HG03159 (cell line): ENCODE results near the gene GP9.

Experiments used
- ATAC-seq: cut with Tn5 transposase; IDR thresholded peaks from one replicate; pipeline ENCODE4 v1.9.1; 2021; ENCODE audit warnings: mild to moderate bottlenecking, moderate library complexity; ENCODE audit not compliant: unreplicated experiment

GP9 gene

DNA sequence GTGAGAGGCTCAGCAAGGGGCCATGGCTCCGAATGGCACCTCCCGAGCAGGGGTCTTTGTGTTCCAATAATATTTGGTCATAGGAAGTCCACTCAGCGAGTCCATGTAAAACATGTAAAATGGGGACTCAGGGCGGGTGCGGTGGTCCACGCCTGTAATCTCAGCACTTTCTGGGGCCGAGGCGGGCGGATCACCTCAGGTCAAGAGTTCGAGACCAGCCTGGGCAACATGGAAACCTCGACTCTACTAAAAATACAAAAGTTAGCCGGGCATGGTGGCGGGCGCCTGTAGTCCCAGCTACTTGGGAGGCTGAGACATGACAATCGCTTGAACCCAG lies 33.1 kb upstream of the GP9 start:
- ATAC-seq: no peak

GRCh38 chr3:129028866-129029265 lies 31.7 kb upstream of the GP9 start:
- no peak for ATAC-seq

DNA sequence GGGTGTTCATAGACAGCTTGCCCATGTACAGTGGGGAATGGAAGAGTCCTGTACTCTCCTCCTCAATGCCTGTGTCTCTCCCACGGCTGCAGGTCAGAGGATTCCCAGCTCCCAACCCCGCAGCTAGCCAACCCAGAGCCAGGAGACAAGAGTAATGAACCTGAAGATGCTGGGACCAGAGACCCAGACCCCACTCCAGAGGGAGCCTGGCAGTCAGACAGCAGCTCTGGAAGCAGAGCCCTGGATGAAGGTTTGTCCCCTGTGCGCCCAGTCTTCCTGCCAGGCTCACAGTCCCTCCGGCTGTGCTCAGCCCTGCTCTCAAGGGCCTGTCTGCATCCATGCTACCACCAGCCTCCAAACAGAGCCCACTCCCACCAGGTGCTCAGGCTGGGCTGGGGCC lies 30.0 kb upstream of the GP9 start:
- no peak for ATAC-seq

- no peak for ATAC-seq
Observed at GRCh38 chr3:129031476-129032215, 28.9 kb upstream of the GP9 start.

GRCh38 chr3:129032716-129033115 lies 27.9 kb upstream of the GP9 start:
- no peak for ATAC-seq

DNA sequence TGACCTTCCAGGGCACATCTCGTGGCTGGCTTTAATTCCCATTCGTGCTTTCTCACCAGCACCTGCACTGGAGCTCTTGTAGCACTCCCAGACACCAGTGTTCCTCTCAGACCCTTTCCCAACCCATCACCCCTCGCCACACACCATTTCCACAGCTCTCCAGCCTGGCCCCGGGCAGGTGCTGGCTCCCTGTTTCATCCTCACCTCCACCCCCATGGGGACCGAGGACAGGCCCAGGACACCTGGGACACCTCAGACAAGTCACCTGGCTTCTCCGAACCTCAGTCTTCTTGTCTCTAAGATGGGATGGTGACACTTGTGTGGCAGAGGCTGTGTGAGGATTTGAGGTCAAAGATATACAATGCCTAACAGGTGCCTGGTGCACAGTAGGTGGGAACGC lies 27.4 kb upstream of the GP9 start:
- ATAC-seq: no peak

- no peak for ATAC-seq
Observed at GRCh38 chr3:129033633-129034321, 26.8 kb upstream of the GP9 start.

- ATAC-seq: no peak
Observed at GRCh38 chr3:129034642-129035041, 25.9 kb upstream of the GP9 start.

DNA sequence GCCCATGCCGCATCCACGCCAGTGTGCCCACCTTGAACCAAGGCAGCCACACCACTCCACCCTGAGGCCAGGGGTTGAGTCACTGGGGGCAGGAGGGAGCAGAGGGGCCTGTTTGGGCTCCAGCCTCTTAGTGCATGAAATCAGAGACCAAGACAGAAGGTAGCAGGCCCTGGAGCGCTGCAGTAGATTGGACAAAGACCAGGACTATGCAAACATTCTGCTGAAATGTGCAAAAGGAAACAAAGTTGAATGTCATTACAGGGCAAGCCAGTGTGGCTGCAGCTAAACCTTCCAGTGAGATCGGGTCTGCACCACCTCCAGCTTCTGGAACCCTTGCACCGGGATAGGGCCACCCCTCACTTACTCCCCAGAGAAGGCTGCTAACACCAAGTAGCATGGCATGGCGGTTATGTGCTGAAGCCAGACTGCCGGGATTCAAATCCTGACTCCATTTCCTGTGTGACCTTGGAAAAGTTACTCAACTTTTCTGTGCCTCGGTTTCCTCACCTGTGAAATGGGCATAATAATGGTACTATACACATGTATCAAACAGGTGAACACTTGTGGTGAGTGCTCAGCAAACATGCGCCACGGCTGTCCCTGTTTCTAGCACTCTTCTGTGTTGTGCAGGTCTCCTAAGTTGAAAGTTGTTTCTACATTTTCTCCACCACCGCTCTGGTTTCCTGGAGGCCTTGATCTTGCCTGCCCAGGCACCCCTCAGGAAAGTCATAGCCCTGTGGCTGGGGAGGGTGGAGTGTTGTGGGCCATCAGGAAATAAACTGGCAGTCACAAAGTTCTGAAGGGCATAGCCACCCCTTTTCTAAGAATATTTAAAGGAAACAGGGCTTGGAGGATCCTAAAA lies 25.0 kb upstream of the GP9 start:
- no peak for ATAC-seq

DNA sequence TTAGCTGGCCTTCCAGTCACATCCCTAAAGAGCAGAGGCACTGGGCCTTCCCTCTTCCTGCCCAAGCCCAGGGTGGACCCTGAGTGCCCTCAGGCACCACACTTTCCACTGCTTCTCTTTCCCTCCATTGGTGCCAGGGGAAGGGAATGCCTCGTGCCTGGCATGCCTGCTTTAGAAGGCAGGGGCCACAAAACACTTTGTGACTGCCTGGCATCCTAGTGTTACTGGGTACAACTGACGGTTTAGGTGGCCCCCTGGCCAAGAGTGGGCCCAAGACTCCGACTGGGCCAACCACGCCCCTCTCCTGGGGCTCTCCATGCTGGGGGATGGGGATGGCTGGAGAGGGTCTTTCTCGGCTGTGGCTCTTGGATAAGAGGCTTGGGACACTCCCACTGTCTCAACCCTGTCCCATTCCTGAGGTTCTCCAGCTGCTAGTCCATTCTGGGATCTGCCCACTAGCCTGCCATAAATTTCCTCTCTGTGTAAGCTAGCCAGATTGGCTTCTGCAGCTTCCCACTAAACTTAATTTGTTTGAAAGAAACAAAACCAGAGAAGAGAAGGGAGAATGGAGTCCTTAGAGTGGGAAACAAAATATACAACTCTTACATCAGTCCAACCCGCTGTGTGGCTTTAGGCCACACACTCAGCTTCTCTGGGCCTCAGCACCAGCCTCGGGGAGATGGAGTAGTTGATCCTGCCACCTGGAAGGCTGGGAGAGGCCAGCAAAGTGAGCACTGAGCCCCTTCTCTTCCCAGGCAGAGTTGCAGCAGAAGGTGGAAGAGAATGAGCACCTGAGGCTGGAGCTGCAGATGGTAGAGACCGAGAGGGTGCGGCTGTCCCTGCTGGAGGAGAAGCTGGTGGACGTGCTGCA lies 24.1 kb upstream of the GP9 start:
- ATAC-seq: no peak

DNA sequence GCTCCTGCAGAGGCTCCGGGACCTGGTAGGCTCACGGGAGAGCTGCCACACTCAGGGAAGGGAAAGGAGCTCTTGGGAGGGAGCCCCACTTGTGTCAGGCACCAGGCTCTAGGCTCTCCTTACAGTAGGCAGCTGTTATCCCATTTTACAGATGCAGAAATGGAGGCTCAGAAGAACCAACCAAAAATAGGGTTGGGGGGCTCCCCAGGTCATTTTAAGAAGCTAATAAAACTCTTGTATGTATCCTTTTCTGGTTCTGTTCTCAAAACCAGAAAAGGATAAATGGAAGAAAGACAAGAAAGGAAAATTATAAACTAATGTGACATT lies 23.5 kb upstream of the GP9 start:
- no peak for ATAC-seq

- ATAC-seq: no peak
Observed at GRCh38 chr3:129038121-129038855, 22.3 kb upstream of the GP9 start.

GRCh38 chr3:129039271-129040038 lies 21.1 kb upstream of the GP9 start:
- ATAC-seq: no peak

- ATAC-seq: no peak
Observed at GRCh38 chr3:129040039-129040336, 20.6 kb upstream of the GP9 start.

GRCh38 chr3:129040579-129041300 lies 19.8 kb upstream of the GP9 start:
- ATAC-seq: no peak

GRCh38 chr3:129045675-129046036 lies 14.9 kb upstream of the GP9 start:
- ATAC-seq: no peak

DNA sequence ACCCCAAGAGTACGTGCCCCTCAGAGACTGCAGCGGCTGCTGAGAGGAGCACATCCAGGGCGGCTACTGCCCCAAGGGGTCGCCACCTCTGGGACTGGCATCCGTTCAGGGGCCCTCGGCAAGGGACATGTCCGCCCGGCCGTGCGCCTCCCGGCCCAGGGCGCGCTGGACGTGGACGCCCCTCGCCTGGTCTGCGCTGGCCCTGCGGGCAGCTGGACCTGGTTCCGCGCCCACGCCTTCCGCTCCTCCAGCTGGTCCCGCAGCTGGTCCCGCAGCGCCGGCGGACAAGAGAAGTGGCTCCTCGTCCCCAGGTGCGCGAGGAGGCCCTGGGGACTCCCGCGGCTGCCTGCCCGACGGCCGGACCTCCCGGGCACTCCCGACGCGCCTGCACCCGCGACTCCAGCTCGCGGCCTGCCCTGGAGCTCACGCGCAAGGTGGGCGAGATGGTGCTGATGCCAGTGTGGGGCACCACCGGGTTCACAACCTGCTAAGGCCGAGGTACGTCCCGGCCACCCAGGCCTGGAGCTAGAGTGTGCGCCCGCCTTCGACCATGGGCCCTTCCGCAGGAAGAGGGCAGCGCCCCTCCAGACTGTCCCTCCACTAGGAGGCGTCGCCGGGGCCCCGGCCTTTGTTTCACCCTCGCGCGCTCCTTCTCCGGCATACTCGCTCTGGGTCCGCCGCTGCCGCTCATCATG lies 14.4 kb upstream of the GP9 start:
- no peak for ATAC-seq

DNA sequence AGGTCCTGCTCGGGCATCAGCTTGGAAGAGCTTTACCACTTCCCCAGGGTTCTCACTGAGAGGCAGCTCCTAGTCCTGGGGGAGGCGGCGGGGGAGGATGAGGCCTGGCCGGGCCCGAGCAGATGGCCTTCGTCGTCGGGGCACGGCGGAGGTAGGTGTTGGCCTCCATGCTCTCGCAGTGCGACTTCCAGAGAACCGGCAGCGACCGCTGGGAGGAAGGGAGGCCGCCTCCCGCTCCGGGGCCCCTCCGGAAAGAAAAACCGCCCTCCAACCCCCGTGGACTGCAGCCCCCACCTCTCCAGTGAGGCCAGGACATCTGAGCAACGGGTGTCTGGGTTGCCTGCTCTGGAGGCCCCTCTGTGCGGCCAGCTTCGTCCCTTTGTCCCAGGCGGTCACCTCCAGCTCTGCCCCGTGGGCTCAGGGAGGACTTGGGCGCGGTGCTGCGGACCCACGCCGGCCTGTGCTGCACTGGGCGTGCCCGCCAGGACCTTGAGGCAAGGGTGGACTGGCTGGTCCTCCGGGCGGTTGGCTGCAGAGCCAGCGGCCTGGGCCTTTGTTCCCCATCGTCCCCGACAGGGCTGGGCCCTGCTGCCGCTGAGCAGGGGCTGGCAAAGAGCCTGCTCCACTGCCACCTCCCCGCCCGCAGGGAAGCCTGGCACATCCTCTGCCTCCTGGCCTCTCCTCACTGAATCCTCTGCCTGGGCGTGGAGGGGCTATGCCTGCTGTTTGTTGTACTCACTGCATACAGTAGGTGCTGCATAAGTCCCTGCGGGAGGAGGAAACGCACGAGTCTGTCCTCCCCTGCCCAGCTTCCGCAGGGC lies 13.6 kb upstream of the GP9 start:
- ATAC-seq: no peak
